Esophagus squamous epithelium (tissue), 5 donors: Measurements from ENCODE around the gene ACSM2B. TPM values are rescaled to one million over a fixed set of nuclear protein-coding genes. Genes with fewer than 3 reads are reported as not detected.

Experiments used
- DNase-seq: peaks from one replicate; lab custom pipeline; 2025; lab: John Stamatoyannopoulos, UW
- H3K27ac ChIP-seq, 4 donors: fragments of 200-600 bp; sonication (generic); one replicate each; pipeline ENCODE4 v1.5.1; 2016 to 2019; ENCODE audit warnings: mild to moderate bottlenecking in 1 of 4
- H3K27me3 ChIP-seq, 4 donors: fragments of 200-600 bp; sonication (generic); 1 replicate in 3 of 4; 2 replicates in 1 of 4; pipeline versions ENCODE4 v1.5.1 to v1.6.0; 2017 to 2021; ENCODE audit warnings: antibody characterized with exemption in 1 of 4
- H3K36me3 ChIP-seq, 3 donors: fragments of 200-600 bp; sonication (generic); one replicate each; pipeline ENCODE4 v1.5.1; 2016 to 2019
- H3K4me1 ChIP-seq, 3 donors: fragments of 200-600 bp; sonication (generic); one replicate each; pipeline ENCODE4 v1.5.1; 2017 to 2019
- H3K4me3 ChIP-seq, 4 donors: fragments of 200-600 bp; sonication (generic); 1 replicate in 3 of 4; 2 replicates in 1 of 4; pipeline ENCODE4 v1.5.1; 2016 to 2019; ENCODE audit warnings: mild to moderate bottlenecking in 2 of 4, moderate library complexity in 1 of 4
- H3K9me3 ChIP-seq, 3 donors: fragments of 200-600 bp; sonication (generic); one replicate each; pipeline ENCODE4 v1.5.1; 2016 to 2019
- POLR2A ChIP-seq, 4 donors: fragments of 450-650 bp; IDR thresholded peaks; one replicate each; pipeline ENCODE4 v1.6.1; 2017; ENCODE audit warnings: antibody characterized with exemption in 4 of 4, mild to moderate bottlenecking in 4 of 4, moderate library complexity in 3 of 4
- WGBS, 2 donors: methylation state at CpG; one replicate each; pipeline ENCODE4 v1.1.5; 2018; 5-methylcytosine and 5-hydroxymethylcytosine counted together
- intact Hi-C: fragments of 100-400 bp; cut with DNase I; formaldehyde crosslinking; loops from one replicate; pipeline ENCODE4 v1.15.0; 2022
- total RNA-seq, 4 donors: library from RNA; depleted of rRNA; stranded (reverse); fragments of >200 nt; gene quantifications; one replicate each; pipeline ENCODE4 v1.1.0, GENCODE V29; 2016
- TF ChIP-seq, protein P1 (sequence below), 6 experiments: fragments of 450-650 bp in 4 of 6; fragments of 200-600 bp in 2 of 6; sonication (generic) in 2 of 6; IDR thresholded peaks; one replicate each; pipeline ENCODE4 v1.5.1; 2016 to 2019; ENCODE audit warnings: antibody characterized with exemption in 6 of 6, mild to moderate bottlenecking in 4 of 6, moderate library complexity in 4 of 6
- donor health status: DM: yes; HTN: yes; CAD: no.

The ACSM2B gene
- total RNA-seq, 4 donors from 2014 or later, result not detected

DNA sequence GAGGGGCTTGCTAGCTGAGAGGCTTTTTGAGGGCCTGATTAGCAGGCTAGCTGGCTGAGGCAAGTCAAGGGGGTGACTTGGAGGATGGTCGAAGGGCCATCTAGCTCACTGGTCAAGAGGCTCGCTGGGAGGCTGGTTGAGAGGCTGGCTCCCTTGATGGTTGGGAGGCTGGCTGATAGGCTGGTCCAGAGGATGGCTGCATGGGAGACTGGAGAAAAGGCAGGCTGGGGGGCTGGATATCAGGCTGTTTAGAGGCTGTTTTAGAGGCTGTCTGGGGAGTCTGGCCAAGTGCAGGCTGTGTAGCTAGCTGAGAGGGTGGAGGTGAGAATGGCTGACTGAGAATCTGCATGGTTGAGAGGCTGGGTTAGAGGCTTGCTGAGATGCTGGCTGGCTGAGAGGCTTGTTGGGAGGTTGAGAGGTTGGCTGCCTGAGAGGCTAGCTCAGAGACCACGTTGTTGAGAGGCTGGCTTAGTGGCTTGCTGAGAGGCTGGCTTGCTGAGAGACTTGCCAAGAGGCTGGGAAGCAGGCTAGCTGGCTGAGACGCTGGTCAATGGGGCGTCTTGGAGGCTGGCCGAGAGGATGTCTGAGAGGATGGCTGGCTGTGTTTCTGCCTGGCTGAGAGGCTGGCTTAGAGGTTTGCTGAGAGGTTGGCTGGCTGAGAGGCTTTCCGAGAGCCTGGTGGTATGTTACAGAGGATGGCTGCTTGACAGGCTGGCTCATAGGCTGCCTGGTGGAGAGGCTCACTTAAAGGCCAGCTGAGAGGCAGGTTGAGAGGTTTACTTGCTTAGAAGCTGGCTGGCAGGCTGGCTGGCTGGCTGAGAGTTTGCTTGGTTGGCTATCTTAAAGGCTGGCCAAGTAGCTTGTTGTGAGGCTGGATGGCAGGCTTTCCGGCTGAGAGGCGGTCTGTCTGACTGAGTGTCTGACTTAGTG is 36.6 kb upstream of the ACSM2B start:
- intact Hi-C loops, result no loop called here
- WGBS, 2 donors, result 55 to 66% methylated on average over 5 of the region's 9 CpGs
- peak overlapping the region; percentile 41 to 79 (median 61) for H3K27ac ChIP-seq
- no peaks in the 10 kb centered on the region for H3K36me3 ChIP-seq
- no peak for DNase-seq
- peak overlapping the region in 1 of 4 donors; percentile 23 for H3K4me3 ChIP-seq
- no peaks in the 10 kb centered on the region for H3K4me1 ChIP-seq
- no peaks in the 10 kb centered on the region for H3K9me3 ChIP-seq
- no peak for TF ChIP-seq POLR2A (IDR thresholded peaks at IDR 0.05)
- TF ChIP-seq, protein P1, sequence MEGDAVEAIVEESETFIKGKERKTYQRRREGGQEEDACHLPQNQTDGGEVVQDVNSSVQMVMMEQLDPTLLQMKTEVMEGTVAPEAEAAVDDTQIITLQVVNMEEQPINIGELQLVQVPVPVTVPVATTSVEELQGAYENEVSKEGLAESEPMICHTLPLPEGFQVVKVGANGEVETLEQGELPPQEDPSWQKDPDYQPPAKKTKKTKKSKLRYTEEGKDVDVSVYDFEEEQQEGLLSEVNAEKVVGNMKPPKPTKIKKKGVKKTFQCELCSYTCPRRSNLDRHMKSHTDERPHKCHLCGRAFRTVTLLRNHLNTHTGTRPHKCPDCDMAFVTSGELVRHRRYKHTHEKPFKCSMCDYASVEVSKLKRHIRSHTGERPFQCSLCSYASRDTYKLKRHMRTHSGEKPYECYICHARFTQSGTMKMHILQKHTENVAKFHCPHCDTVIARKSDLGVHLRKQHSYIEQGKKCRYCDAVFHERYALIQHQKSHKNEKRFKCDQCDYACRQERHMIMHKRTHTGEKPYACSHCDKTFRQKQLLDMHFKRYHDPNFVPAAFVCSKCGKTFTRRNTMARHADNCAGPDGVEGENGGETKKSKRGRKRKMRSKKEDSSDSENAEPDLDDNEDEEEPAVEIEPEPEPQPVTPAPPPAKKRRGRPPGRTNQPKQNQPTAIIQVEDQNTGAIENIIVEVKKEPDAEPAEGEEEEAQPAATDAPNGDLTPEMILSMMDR (IDR thresholded peaks at IDR 0.05), result no peak
- peaks cover 0 to 5% (median 0%) of the 10 kb centered on the region in 4 donors for H3K27me3 ChIP-seq

DNA sequence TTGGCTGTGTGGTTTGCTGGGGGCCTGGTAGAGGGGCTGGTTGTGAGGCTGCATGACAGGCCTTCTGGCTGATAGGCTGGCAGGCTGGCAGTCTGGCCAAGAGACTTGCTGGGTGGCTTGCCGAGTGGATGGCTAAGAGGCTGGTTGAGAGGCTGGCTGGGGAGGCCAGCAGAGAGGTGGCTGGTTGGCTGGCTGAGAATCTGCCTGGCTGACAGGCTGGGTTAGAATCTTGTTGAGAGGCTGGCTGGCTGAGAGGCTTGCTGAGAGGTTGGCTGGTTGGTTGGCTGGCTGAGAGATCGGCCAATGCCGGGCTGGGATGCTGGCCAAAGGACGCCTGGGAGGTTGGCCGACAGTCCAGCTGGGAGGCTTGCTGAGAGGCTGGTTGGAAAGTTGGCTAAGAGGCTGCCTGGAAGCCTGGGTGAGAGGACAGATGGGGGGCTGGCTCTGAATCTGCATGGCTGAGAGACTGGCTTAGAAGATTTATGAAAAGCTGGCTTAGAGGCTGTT is 35.9 kb upstream of the ACSM2B start:
- TF ChIP-seq, protein P1 (IDR thresholded peaks at IDR 0.05), result no peak
- no peak for TF ChIP-seq POLR2A (IDR thresholded peaks at IDR 0.05)
- Histone ChIP-seq H3K9me3 (no peaks in the 10 kb centered on the region), H3K27me3 (peaks cover 0 to 5% (median 0%) of the 10 kb centered on the region in 4 donors), H3K4me3 (no peak overlapping the region), H3K36me3 (no peaks in the 10 kb centered on the region), H3K4me1 (no peaks in the 10 kb centered on the region), H3K27ac (peak overlapping the region; percentile 41 to 79 (median 61))
- WGBS, 2 donors, result 40 to 93% methylated on average over 5 of the region's 5 CpGs
- intact Hi-C loops, result no loop called here
- DNase-seq, result no peak

DNA sequence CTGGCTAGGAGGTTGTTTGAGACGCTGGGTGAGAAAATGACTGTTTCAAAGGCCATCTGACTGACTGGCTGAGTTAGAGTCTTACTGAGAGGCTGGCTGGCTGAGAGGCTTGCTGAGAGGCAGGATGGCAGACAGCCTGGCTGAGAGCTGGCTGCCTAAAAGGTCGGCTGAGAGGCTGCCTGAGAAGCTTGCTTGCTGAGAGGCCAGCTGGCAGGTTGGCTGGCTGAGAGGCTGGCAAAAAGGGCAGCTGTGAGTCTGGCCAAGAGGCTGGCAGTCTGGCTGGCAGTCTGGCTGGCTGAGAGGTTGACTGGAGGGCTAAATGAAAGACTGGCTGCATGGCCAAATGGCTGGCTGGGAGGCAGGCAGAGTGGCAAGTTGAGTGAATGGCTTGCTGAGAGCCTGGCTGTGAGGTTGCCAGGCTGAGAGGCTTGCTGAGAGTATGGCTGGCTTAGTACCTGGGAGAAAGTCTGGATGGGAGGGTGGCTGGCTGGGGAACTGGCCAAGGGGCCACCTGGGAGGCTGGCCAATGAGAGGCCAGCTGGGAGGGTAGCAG is 35.3 kb upstream of the ACSM2B start:
- Histone ChIP-seq H3K4me1 (no peaks in the 10 kb centered on the region), H3K4me3 (no peak overlapping the region), H3K36me3 (no peaks in the 10 kb centered on the region), H3K27ac (peak overlapping the region; percentile 15 to 79 (median 61)), H3K9me3 (no peaks in the 10 kb centered on the region), H3K27me3 (peaks cover 0 to 5% (median 0%) of the 10 kb centered on the region in 4 donors)
- TF ChIP-seq, protein P1 (IDR thresholded peaks at IDR 0.05), result no peak
- TF ChIP-seq POLR2A (IDR thresholded peaks at IDR 0.05), result no peak
- intact Hi-C loops, result no loop called here
- DNase-seq, result no peak
- WGBS, 2 donors, result 25 to 35% methylated on average over 2 of the region's 2 CpGs

DNA sequence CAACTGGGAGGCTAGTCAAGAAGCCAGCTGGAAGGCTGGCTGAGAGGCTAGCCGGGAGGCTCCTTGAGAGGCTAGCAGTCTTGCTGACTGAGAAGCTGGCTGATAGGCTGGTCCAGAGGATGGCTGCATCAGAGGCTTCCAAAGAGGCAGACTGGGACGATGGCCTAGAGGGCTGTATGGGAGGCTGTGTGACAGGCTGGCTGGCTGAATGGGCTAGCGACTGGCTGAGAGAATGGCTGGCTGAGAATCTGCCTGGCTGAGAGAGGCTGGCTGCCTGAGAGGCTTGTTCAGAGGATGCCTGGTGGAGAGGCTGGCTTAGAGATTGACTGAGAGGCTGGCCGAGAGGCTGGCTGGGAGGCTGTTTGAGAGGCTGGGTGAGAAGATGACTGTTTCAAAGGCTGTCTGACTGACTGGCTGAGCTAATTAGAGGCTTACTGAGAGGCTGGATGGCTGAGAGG is 34.8 kb upstream of the ACSM2B start:
- Histone ChIP-seq H3K27me3 (peaks cover 0 to 5% (median 0%) of the 10 kb centered on the region in 4 donors), H3K4me3 (no peak overlapping the region), H3K9me3 (no peaks in the 10 kb centered on the region), H3K4me1 (no peaks in the 10 kb centered on the region), H3K27ac (peak overlapping the region; percentile 15 to 79 (median 61)), H3K36me3 (no peaks in the 10 kb centered on the region)
- no peak for DNase-seq
- WGBS, 2 donors, result 35 to 69% methylated on average over 2 of the region's 4 CpGs
- TF ChIP-seq POLR2A (IDR thresholded peaks at IDR 0.05), result no peak
- TF ChIP-seq, protein P1 (IDR thresholded peaks at IDR 0.05), result no peak
- intact Hi-C loops, result no loop called here
